Activated CD8-positive, alpha-beta memory T cell treated with anti-CD3 and anti-CD28 coated beads, Interleukin-2, amount 50 U/mL, for 24 hours (primary cell): ENCODE results near the gene ABHD12.

Experiments used
- DNase-seq: peaks from one replicate; pipeline ENCODE4 v3.0.0-alpha.2; 2020; ENCODE audit errors: extremely low read depth

The ABHD12 gene

GRCh38 chr20:25257130-25257529 lies 133.5 kb downstream of the ABHD12 start:
- DNase-seq: no peak

- DNase-seq: no peak
These were observed 134.3 kb downstream of the ABHD12 start for GRCh38 chr20:25256226-25256859.

DNA sequence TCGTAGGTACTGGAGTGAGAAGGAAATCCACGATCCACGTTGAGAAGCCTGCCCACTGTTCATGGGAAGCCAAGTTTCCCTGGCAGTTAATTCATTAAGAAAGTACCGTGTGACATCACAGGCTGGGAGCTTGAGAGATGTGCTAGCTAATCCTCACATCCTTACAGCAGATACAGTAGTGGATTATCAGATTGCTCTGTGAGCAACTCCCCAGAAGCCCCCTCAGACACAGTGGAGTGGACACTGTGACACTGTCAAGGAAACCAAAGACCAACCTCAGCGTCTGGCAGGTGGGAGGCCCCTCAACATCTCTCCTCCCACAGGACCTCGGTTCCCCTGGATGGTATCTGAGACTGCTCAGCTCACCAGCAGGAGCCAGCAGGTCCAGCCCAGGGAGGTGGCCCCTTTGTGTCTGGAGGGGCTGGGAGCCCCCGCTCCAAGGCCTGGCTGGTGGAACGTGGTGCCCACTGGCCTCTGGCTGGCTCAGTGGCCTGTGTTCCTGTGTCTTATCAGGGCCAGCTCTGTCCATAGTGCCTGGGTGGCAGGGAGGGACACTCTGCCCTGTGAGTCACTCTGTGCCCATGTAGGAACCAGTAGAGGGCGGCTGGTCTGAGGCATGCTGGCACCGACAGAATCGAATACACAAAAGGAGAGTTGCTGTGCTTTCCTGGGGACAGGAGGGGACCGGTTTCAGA lies 135.5 kb downstream of the ABHD12 start:
- no peak for DNase-seq

- DNase-seq: no peak
These were observed 136.1 kb downstream of the ABHD12 start for GRCh38 chr20:25254571-25254970.

- DNase-seq: no peak
These were observed 136.9 kb downstream of the ABHD12 start for GRCh38 chr20:25253606-25254275.

- no peak for DNase-seq
These were observed 137.8 kb downstream of the ABHD12 start for GRCh38 chr20:25252686-25253421.

DNA sequence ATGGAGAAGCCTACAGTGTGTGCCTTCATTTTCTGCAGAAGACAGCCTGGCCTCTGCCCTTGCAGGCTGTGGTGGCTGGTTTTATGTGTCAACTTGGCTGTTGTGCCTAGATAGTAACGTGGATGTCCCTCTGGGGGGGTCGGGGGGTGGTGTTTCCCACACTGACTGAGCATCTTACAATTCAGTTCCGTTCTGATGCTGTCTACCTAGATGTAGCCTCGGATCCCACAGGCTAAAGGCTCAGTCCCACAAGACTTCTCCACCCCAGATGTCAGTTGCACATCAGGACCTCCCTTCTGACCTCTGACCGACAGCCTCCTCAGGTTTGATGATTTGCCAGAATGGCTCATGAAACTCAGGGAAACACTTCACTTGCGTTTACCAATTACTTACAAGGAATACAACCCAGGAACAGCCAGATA lies 138.4 kb downstream of the ABHD12 start:
- no peak for DNase-seq

DNA sequence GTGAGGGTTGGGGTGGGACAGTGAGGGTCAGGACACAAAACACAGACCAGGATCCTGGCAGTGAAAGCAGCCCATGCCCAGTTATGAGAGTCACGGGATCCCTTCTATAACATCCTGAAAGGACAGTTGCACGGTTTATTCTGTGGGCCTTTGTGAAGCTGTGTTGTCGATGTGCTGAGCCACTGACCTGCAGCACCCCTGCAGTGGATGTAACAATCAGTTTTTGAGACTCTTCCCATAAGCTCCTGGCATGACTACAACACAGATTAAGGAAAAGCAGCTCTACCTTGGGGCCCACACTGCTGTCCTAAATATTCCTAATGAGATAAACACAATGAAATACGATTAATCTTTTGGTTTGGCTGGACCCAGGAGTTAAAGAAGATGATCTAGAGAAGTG lies 139.1 kb downstream of the ABHD12 start:
- no peak for DNase-seq

DNA sequence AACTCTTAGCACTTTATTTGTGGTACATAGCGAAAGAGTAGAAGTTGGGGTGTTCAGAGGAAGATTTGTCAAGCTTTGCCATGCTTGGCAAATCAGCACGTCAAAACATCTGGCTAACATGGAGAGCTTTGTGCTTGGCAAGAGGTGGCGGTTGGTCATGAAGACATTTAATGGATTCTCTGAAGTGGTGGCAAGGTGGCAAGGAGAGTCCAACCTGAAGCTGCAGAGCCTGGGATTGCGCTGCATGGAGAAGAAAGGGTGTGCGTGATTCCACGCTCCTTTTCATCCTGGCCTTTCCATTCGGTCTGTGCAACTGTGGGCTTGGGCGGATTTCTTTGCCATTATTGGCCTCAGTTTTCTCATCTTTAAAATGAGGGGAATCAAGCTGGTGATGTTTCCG lies 139.6 kb downstream of the ABHD12 start:
- DNase-seq: no peak

- no peak for DNase-seq
These were observed 140.1 kb downstream of the ABHD12 start for GRCh38 chr20:25250508-25250907.
